ENCODE data around the gene HINFP.
"Not testable (repeated sequence)": the region's sequence is repeated elsewhere in the genome, so short reads cannot be mapped to it uniquely, and the experiment has no call there.

DNA sequence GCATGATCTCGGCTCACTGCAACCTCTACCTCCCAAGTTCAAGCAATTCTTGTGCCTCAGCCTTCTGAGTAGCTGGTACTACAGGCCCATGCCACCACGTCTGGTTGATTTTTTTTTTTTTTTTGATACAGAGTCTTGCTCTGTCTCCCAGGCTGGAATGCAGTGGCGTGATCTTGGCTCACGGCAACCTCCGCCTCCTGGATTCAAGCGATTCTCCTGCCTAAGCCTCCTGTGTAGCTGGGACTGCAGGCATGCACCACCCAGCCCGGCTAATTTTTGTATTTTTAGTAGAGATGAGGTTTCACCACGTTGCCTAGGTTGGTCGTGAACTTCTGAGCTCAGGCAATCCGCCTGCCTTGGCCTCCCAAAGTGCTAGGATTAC is 45.7 kb downstream of the HINFP start:
- TF ChIP-seq, protein P1, sequence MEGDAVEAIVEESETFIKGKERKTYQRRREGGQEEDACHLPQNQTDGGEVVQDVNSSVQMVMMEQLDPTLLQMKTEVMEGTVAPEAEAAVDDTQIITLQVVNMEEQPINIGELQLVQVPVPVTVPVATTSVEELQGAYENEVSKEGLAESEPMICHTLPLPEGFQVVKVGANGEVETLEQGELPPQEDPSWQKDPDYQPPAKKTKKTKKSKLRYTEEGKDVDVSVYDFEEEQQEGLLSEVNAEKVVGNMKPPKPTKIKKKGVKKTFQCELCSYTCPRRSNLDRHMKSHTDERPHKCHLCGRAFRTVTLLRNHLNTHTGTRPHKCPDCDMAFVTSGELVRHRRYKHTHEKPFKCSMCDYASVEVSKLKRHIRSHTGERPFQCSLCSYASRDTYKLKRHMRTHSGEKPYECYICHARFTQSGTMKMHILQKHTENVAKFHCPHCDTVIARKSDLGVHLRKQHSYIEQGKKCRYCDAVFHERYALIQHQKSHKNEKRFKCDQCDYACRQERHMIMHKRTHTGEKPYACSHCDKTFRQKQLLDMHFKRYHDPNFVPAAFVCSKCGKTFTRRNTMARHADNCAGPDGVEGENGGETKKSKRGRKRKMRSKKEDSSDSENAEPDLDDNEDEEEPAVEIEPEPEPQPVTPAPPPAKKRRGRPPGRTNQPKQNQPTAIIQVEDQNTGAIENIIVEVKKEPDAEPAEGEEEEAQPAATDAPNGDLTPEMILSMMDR (conservative IDR thresholded peaks at IDR 0.05; ENCODE audit: low read length): not testable (repeated sequence)
- not testable (repeated sequence) for TF ChIP-seq EZH2phosphoT487 (IDR thresholded peaks at IDR 0.05; ENCODE audit: borderline replicate concordance)
